ENCODE results near the gene TEDDM1.

Gene TEDDM1

GRCh38 chr1:182348961-182349747 lies 51.3 kb downstream of the TEDDM1 start:
- FAIRE-seq (no peak), DNase-seq (ENCODE audit: insufficient read length, low spot score) (no peak)
- TF ChIP-seq POLR2A (IDR thresholded peaks at IDR 0.05; ENCODE audit: low read depth, low read length) (no peak), PAX5 (IDR thresholded peaks at IDR 0.05; ENCODE audit: insufficient read depth, low read length, severe bottlenecking) (no peak), TAF1 (IDR thresholded peaks at IDR 0.05; ENCODE audit: low read depth, low read length) (no peak), POLR2AphosphoS5 (IDR thresholded peaks at IDR 0.05; ENCODE audit: low read depth, low read length) (no peak)
